HCT116 (cell line): Measurements from ENCODE around the gene NR2F1-AS1. TPM values are rescaled to one million over a fixed set of nuclear protein-coding genes. Genes with fewer than 3 reads are reported as not detected.

ENCODE experiments used
- ATAC-seq: fragments of 200-7000 bp; cut with Tn5 transposase; 2 replicates; pipeline ENCODE4 v1.9.1; 2020; ENCODE audit warnings: mild to moderate bottlenecking, moderate library complexity
- BruUV-seq: library from RNA; stranded (reverse); fragments of 400-500 nt; replicated peaks from 2 replicates; lab custom pipeline; 2021; lab: Mats Ljungman, UMichigan
- CTCF ChIA-PET: fragments of 300-600 bp; sonication (Branson Sonifier 250); formaldehyde crosslinking; loops from one replicate; lab custom pipeline; 2021; ENCODE audit warnings: antibody characterized with exemption; lab: Charles Lee
- POLR2A ChIA-PET: fragments of 300-600, 350-600 bp; sonication (Branson Sonifier 250); formaldehyde crosslinking; loops from one replicate; lab custom pipeline; 2021; ENCODE audit warnings: antibody characterized with exemption; lab: Charles Lee
- RAD21 ChIA-PET, 2 experiments: fragments of 300-600 bp; sonication (Branson Sonifier 250); formaldehyde crosslinking; loops; one replicate each; lab custom pipeline; 2023; ENCODE audit warnings: low total read pairs in 2 of 2; ENCODE audit not compliant: uncharacterized antibody in 2 of 2, unreplicated experiment in 2 of 2, low non-redundant PET in 1 of 2; lab: Charles Lee
- DNase-seq: peaks from one replicate; pipeline ENCODE4 v3.0.0-alpha.2; 2010; ENCODE audit warnings: low read depth, low spot score
- H2AFZ ChIP-seq: fragments of 200-600 bp; shearing (Covaris generic), sonication (generic); 2 replicates; pipeline ENCODE4 v1.6.1; 2017; ENCODE audit warnings: low read depth, mixed run types, mixed read lengths, antibody characterized with exemption, low read length; ENCODE audit not compliant: poor library complexity, severe bottlenecking
- H3K27ac ChIP-seq: 2 replicates; pipeline ENCODE4 v1.5.1; 2012; ENCODE audit warnings: low read depth, low read length
- H3K27me3 ChIP-seq: fragments of 200-600 bp; sonication (generic); 2 replicates; pipeline ENCODE4 v1.6.1; 2016; ENCODE audit warnings: mixed run types, low read length, mixed read lengths; ENCODE audit not compliant: insufficient read depth
- H3K36me3 ChIP-seq, 2 experiments: fragments of 200-500 bp in 1 of 2; fragments of 200-600 bp in 1 of 2; sonication (Bioruptor generic) in 1 of 2; sonication (generic) in 1 of 2; 2 replicates each; pipeline versions ENCODE4 v1.5.1 to v1.6.1; 2014 to 2016; ENCODE audit warnings: low read length in 2 of 2, inconsistent platforms in 1 of 2, mixed read lengths in 1 of 2, mixed run types in 1 of 2; ENCODE audit not compliant: insufficient read depth in 2 of 2, control insufficient read depth in 1 of 2
- H3K4me1 ChIP-seq, 2 experiments: fragments of 200-600 bp in 1 of 2; sonication (generic) in 1 of 2; 2 replicates each; pipeline versions ENCODE4 v1.5.1 to v1.6.1; 2012 to 2017; ENCODE audit warnings: low read length in 2 of 2, inconsistent platforms in 1 of 2, mild to moderate bottlenecking in 1 of 2, mixed read lengths in 1 of 2, mixed run types in 1 of 2, moderate library complexity in 1 of 2; ENCODE audit not compliant: insufficient read depth in 2 of 2, control insufficient read depth in 1 of 2
- H3K4me2 ChIP-seq: fragments of 200-600 bp; sonication (generic); 2 replicates; pipeline ENCODE4 v1.6.1; 2017; ENCODE audit warnings: mixed run types, low read length, mixed read lengths
- H3K4me3 ChIP-seq, 2 experiments: fragments of 200-600 bp in 1 of 2; sonication (generic) in 1 of 2; replicated peaks in 1 of 2; 2 replicates each; pipeline ENCODE4 v1.5.1; 2011 to 2016; ENCODE audit warnings: low read length in 2 of 2, control low read depth in 1 of 2, low read depth in 1 of 2, mild to moderate bottlenecking in 1 of 2, mixed read lengths in 1 of 2, mixed run types in 1 of 2
- H3K79me2 ChIP-seq: fragments of 200-600 bp; sonication (generic); 2 replicates; pipeline ENCODE4 v1.6.1; 2017; ENCODE audit warnings: mild to moderate bottlenecking, mixed run types, low read length, moderate library complexity, mixed read lengths; ENCODE audit not compliant: insufficient read depth
- H3K9ac ChIP-seq: fragments of 200-600 bp; sonication (generic); 2 replicates; pipeline ENCODE4 v1.6.1; 2016; ENCODE audit warnings: low read length, mixed read lengths
- H3K9me2 ChIP-seq: fragments of 200-600 bp; sonication (generic), shearing (Covaris generic); 2 replicates; pipeline ENCODE4 v1.6.1; 2017; ENCODE audit warnings: mixed run types, mild to moderate bottlenecking, moderate library complexity; ENCODE audit not compliant: insufficient read depth
- H3K9me3 ChIP-seq, 2 experiments: fragments of 200-500 bp in 1 of 2; fragments of 200-600 bp in 1 of 2; sonication (Bioruptor generic) in 1 of 2; sonication (generic) in 1 of 2; 2 replicates each; pipeline ENCODE4 v1.6.1; 2014 to 2017; ENCODE audit warnings: low read length in 2 of 2, mixed read lengths in 2 of 2, inconsistent platforms in 1 of 2, low read depth in 1 of 2, mild to moderate bottlenecking in 1 of 2, mixed run types in 1 of 2, moderate library complexity in 1 of 2; ENCODE audit not compliant: control insufficient read depth in 1 of 2, insufficient read depth in 1 of 2
- H4K20me1 ChIP-seq: fragments of 200-600 bp; sonication (generic), shearing (Covaris generic); 2 replicates; pipeline ENCODE4 v1.6.1; 2017; ENCODE audit warnings: mixed run types, mild to moderate bottlenecking, moderate library complexity; ENCODE audit not compliant: insufficient read depth
- ATF3 ChIP-seq: IDR thresholded peaks from 2 replicates; pipeline ENCODE4 v1.6.1; 2012
- CBX3 ChIP-seq: IDR thresholded peaks from 2 replicates; pipeline ENCODE4 v1.6.1; 2012; ENCODE audit warnings: low read depth
- CEBPB ChIP-seq: IDR thresholded peaks from 2 replicates; pipeline ENCODE4 v1.6.1; 2012; ENCODE audit warnings: low read depth
- EGR1 ChIP-seq: IDR thresholded peaks from 2 replicates; pipeline ENCODE4 v1.6.1; 2012; ENCODE audit warnings: low read depth
- ELF1 ChIP-seq: IDR thresholded peaks from 2 replicates; pipeline ENCODE4 v1.6.1; 2012; ENCODE audit warnings: low read depth, borderline replicate concordance
- EZH2 ChIP-seq: fragments of 200-600 bp; sonication (generic); IDR thresholded peaks from 2 replicates; pipeline ENCODE4 v1.6.1; 2017; ENCODE audit warnings: antibody characterized with exemption, mixed run types
- FOSL1 ChIP-seq: IDR thresholded peaks from 2 replicates; pipeline ENCODE4 v1.6.1; 2012; ENCODE audit warnings: low read depth
- JUND ChIP-seq: IDR thresholded peaks from 2 replicates; pipeline ENCODE4 v1.6.1; 2012
- MAX ChIP-seq: IDR thresholded peaks from 2 replicates; pipeline ENCODE4 v1.6.1; 2012
- POLR2A ChIP-seq: IDR thresholded peaks from 2 replicates; pipeline ENCODE4 v1.7.0; 2011; ENCODE audit warnings: borderline replicate concordance; ENCODE audit not compliant: insufficient read depth, insufficient read length; ENCODE audit errors: extremely low read depth
- POLR2AphosphoS5 ChIP-seq: IDR thresholded peaks from 2 replicates; pipeline ENCODE4 v1.6.1; 2011; ENCODE audit warnings: mild to moderate bottlenecking, low read depth, low read length, moderate library complexity
- RAD21 ChIP-seq: IDR thresholded peaks from 2 replicates; pipeline ENCODE4 v1.6.1; 2012; ENCODE audit warnings: low read depth, mild to moderate bottlenecking
- REST ChIP-seq: IDR thresholded peaks from 2 replicates; pipeline ENCODE4 v1.6.1; 2012; ENCODE audit warnings: low read depth
- SIN3A ChIP-seq: IDR thresholded peaks from 2 replicates; pipeline ENCODE4 v1.6.1; 2012; ENCODE audit warnings: low read depth
- SP1 ChIP-seq: IDR thresholded peaks from 2 replicates; pipeline ENCODE4 v1.6.1; 2012; ENCODE audit warnings: low read depth
- SRF ChIP-seq: IDR thresholded peaks from 2 replicates; pipeline ENCODE4 v1.6.1; 2012; ENCODE audit warnings: low read depth
- TCF7L2 ChIP-seq: IDR thresholded peaks from 2 replicates; pipeline ENCODE4 v1.7.0; 2011; ENCODE audit warnings: borderline replicate concordance, inconsistent platforms; ENCODE audit not compliant: insufficient read depth, insufficient read length; ENCODE audit errors: extremely low read depth
- YY1 ChIP-seq: IDR thresholded peaks from 2 replicates; pipeline ENCODE4 v1.6.1; 2011; ENCODE audit warnings: low read length, low read depth, moderate library complexity, mild to moderate bottlenecking; ENCODE audit not compliant: insufficient replicate concordance; ENCODE audit errors: extremely low read depth
- ZBTB33 ChIP-seq: IDR thresholded peaks from 2 replicates; pipeline ENCODE4 v1.6.1; 2011; ENCODE audit warnings: mild to moderate bottlenecking, low read length, moderate library complexity; ENCODE audit not compliant: insufficient replicate concordance; ENCODE audit errors: extremely low read depth
- ZNF274 ChIP-seq: fragments of 200-500 bp; sonication (Bioruptor generic); IDR thresholded peaks from 2 replicates; pipeline ENCODE4 v1.6.1; 2014; ENCODE audit warnings: mild to moderate bottlenecking, low read depth, low read length, inconsistent platforms
- intact Hi-C: fragments of 100-400 bp; cut with micrococcal nuclease; formaldehyde crosslinking; loops from 2 replicates; pipeline ENCODE4 v1.10.0; 2022
- total RNA-seq: library from RNA; stranded (reverse); gene quantifications from one replicate; pipeline ENCODE4 v1.2.1, GENCODE V29; 2021; ENCODE audit not compliant: unreplicated experiment

NR2F1-AS1 gene
- total RNA-seq, 1 experiment from 2014 or later = 20.1 TPM

- Histone ChIP-seq H3K4me1 (peaks cover 0 to 54% of the 10 kb centered on the region in 2 experiments; a peak in 2 of 4 replicates), H3K27me3 (no peaks in the 10 kb centered on the region), H3K9ac (no peak overlapping the region), H3K9me3 (no peaks in the 10 kb centered on the region), H3K4me2 (no peak overlapping the region), H3K79me2 (no peaks in the 10 kb centered on the region), H3K4me3 (no peak overlapping the region), H4K20me1 (no peaks in the 10 kb centered on the region), H2AFZ (no peak overlapping the region), H3K27ac (no peak overlapping the region), H3K9me2 (no peaks in the 10 kb centered on the region; the same call in 1 of the 2 replicates), H3K36me3 (no peaks in the 10 kb centered on the region)
- CTCF ChIA-PET = no interaction called here
- ATAC-seq (no peak), DNase-seq (no peak)
- intact Hi-C loops = no loop called here
- RAD21 ChIA-PET = no interaction called here
- BruUV-seq = no TSS peak
- POLR2A ChIA-PET = no interaction called here
- no peak for TF ChIP-seq POLR2A
- no peak for TF ChIP-seq RAD21
- TF ChIP-seq EGR1 = no peak
- TF ChIP-seq POLR2AphosphoS5 = no peak
- no peak for TF ChIP-seq ELF1
- no peak for TF ChIP-seq SRF
- no peak for TF ChIP-seq CEBPB
- TF ChIP-seq FOSL1 = no peak
- TF ChIP-seq ATF3 = no peak
- TF ChIP-seq MAX = no peak
- TF ChIP-seq EZH2 = no peak
- no peak for TF ChIP-seq ZNF274
- TF ChIP-seq SIN3A = no peak
- TF ChIP-seq ZBTB33 = no peak
- TF ChIP-seq CBX3 = no peak
- TF ChIP-seq SP1 = no peak
- no peak for TF ChIP-seq JUND
- TF ChIP-seq REST = no peak
- no peak for TF ChIP-seq YY1
- no peak for TF ChIP-seq TCF7L2
These were observed 150.9 kb downstream of the NR2F1-AS1 start for GRCh38 chr5:93430118-93430517.
